Testis (tissue), 3 donors: ENCODE measurements around the gene PRRX1. TPM values are rescaled to one million over a fixed set of nuclear protein-coding genes. Genes with fewer than 3 reads are reported as not detected.
A peak's percentile ranks its signal among the peaks of the same experiment; 100 is the strongest.

Source experiments
- DNase-seq: peaks from one replicate; pipeline ENCODE4 v3.0.0-alpha.2; 2019
- H3K27ac ChIP-seq, 2 donors: fragments of 200-600 bp; sonication (generic); one replicate each; pipeline ENCODE4 v1.5.1; 2019
- H3K27me3 ChIP-seq: fragments of 200-600 bp; sonication (generic); one replicate; pipeline ENCODE4 v1.5.1; 2019
- H3K36me3 ChIP-seq: fragments of 200-600 bp; sonication (generic); one replicate; pipeline ENCODE4 v1.5.1; 2017; ENCODE audit warnings: low read depth; ENCODE audit errors: missing control alignments
- H3K4me1 ChIP-seq: fragments of 200-600 bp; sonication (generic); one replicate; pipeline ENCODE4 v1.5.1; 2019
- H3K4me3 ChIP-seq, 2 donors: fragments of 200-600 bp; sonication (generic); one replicate each; pipeline ENCODE4 v1.5.1; 2017 to 2019
- H3K9me3 ChIP-seq: fragments of 200-600 bp; sonication (generic); one replicate; pipeline ENCODE4 v1.5.1; 2017
- CTCF ChIP-seq, 3 experiments: fragments of 450-650 bp in 2 of 3; fragments of 200-600 bp in 1 of 3; sonication (generic) in 1 of 3; IDR thresholded peaks; one replicate each; pipeline ENCODE4 v1.5.1; 2016 to 2019; ENCODE audit warnings: antibody characterized with exemption in 3 of 3, mild to moderate bottlenecking in 2 of 3, moderate library complexity in 1 of 3
- POLR2A ChIP-seq: fragments of 450-650 bp; IDR thresholded peaks from one replicate; pipeline ENCODE4 v1.6.1; 2017; ENCODE audit warnings: antibody characterized with exemption, mild to moderate bottlenecking, moderate library complexity
- WGBS, 2 donors: methylation state at CpG; one replicate each; pipeline ENCODE4 v1.1.5; 2018; 5-methylcytosine and 5-hydroxymethylcytosine counted together
- intact Hi-C: fragments of 100-400 bp; cut with DNase I; formaldehyde crosslinking; loops from one replicate; pipeline ENCODE4 v1.15.1; 2023; ENCODE audit warnings: low total_unique reads
- polyA plus RNA-seq: library from polyadenylated mRNA; stranded (reverse); fragments of 350-450 nt; fragmentation: Illumina TruSeq; extraction: RNeasy Lipid Tissue Mini Kit (QIAGEN cat#74804); gene quantifications from one replicate; pipeline ENCODE4 v1.2.3, GENCODE V29; 2014; ENCODE audit warnings: low read depth, low replicate concordance; ENCODE audit not compliant: insufficient read depth
- total RNA-seq, 2 donors: library from RNA; depleted of rRNA; stranded (reverse); fragments of >200 nt; gene quantifications; one replicate each; pipeline ENCODE4 v1.2.3, GENCODE V29; 2016

PRRX1 gene
- total and polyA plus RNA-seq, 3 donors from 2014 or later, result 26.3 to 74.8 (median 28.5) TPM

GRCh38 chr1:170686291-170686690 is 22.4 kb downstream of the PRRX1 start:
- H3K36me3 ChIP-seq, result no peaks in the 10 kb centered on the region
- peaks cover 6% of the 10 kb centered on the region for H3K4me1 ChIP-seq
- H3K4me3 ChIP-seq, result no peak overlapping the region
- intact Hi-C loops, result no loop called here
- TF ChIP-seq CTCF (IDR thresholded peaks at IDR 0.05), result no peak
- no peak for TF ChIP-seq POLR2A
- DNase-seq, result no peak
- H3K27ac ChIP-seq, result no peak overlapping the region
- H3K9me3 ChIP-seq, result no peaks in the 10 kb centered on the region
- WGBS, 2 donors, result 65 to 75% methylated on average over 8 of the region's 8 CpGs
- no peaks in the 10 kb centered on the region for H3K27me3 ChIP-seq

DNA sequence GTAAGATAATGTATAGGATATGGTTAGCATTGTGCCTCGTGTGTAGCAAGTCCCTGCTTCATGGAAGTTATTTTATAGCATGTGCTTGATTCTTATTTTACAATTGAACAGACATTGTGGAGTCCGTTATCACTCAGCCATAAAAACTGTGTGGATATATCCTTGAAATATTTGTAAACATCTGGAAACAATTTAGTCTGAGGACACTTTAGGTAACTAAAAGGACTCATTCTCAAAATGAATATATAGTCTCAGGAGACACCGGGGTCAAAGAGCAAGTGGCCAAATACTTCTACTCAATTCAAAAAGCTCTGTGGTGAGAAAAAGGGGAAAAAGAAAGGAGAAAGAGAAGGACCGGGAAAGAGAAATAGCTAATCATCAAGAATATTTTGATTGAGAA is 23.7 kb downstream of the PRRX1 start:
- H3K27ac ChIP-seq, result peak overlapping the region in 1 of 2 donors; percentile 27
- intact Hi-C loops, result no loop called here
- no peaks in the 10 kb centered on the region for H3K9me3 ChIP-seq
- peaks cover 6% of the 10 kb centered on the region for H3K4me1 ChIP-seq
- WGBS, 2 donors, result 56 to 66% methylated on average over 4 of the region's 4 CpGs
- H3K36me3 ChIP-seq, result no peaks in the 10 kb centered on the region
- DNase-seq, result no peak
- no peak overlapping the region for H3K4me3 ChIP-seq
- TF ChIP-seq CTCF (IDR thresholded peaks at IDR 0.05) (no peak), POLR2A (no peak)
- H3K27me3 ChIP-seq, result no peaks in the 10 kb centered on the region

DNA sequence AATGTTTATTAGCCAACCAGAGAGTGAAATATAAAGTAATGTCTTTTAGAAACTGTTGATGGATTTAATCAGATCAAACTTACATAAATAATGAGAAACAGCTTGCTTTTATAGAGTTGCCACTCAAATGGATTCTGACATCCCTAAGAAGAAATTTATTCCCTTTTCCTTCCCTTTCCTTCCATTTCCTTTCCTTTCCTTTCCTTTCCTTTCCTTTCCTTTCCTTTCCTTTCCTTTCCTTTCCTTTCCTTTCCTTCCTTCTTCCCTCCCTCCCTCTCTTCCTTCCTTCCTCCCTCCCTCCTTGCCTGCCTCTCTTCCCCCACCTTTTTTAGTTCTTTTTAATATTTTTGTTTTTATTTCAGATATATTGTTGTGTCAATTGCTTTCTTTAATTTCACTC is 27.3 kb downstream of the PRRX1 start:
- no peak for TF ChIP-seq POLR2A
- Histone ChIP-seq H3K36me3 (no peaks in the 10 kb centered on the region), H3K27ac (peak overlapping the region in 1 of 2 donors; percentile 7), H3K9me3 (no peaks in the 10 kb centered on the region), H3K27me3 (no peaks in the 10 kb centered on the region), H3K4me3 (no peak overlapping the region), H3K4me1 (peaks cover 6% of the 10 kb centered on the region)
- intact Hi-C loops, result no loop called here
- no peak for DNase-seq

DNA sequence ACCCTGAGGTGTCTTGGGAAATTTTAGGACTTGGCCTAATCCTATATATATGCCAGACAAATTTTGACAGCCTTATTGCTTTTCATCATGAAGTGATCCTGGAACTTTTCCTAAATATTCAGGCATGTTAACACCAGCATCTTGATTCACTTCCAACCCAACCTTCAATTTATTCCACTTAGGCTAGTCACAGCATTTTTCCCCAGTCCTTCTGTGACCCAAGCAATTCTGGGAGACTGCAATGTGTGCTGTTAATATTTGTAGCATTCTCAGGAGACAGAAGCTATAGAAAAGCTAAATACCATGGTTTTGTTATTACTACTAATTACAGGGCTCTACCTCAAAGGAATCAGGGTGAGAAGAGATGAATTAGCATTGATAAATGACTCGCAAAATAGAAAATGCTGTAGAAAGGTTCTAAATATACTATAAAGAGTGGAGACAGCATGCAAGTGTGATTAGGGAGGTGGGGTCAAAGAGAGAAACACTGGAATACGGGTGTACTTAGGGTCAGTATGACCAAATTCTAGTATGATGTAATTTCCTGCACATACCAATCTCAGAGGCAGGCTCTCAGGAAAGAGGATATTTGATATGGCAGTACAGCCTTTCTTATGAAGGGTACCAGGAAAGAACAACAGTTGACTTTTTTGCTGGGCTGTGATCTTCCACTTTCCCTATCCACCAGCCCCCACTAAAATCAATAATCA is 29.1 kb downstream of the PRRX1 start:
- DNase-seq, result no peak
- 45 to 51% methylated on average over 2 of the region's 2 CpGs for WGBS, 2 donors
- H3K4me1 ChIP-seq, result peaks cover 6% of the 10 kb centered on the region
- H3K27me3 ChIP-seq, result no peaks in the 10 kb centered on the region
- no peak overlapping the region for H3K4me3 ChIP-seq
- H3K36me3 ChIP-seq, result no peaks in the 10 kb centered on the region
- H3K27ac ChIP-seq, result peak overlapping the region in 1 of 2 donors; percentile 32
- H3K9me3 ChIP-seq, result no peaks in the 10 kb centered on the region
- intact Hi-C loops, result no loop called here
- no peak for TF ChIP-seq CTCF (IDR thresholded peaks at IDR 0.05)
- TF ChIP-seq POLR2A, result no peak

GRCh38 chr1:170694172-170694926 is 30.4 kb downstream of the PRRX1 start:
- 57 to 59% methylated on average over 6 of the region's 6 CpGs for WGBS, 2 donors
- TF ChIP-seq CTCF (IDR thresholded peaks at IDR 0.05) (no peak), POLR2A (no peak)
- H3K4me3 ChIP-seq, result no peak overlapping the region
- H3K27ac ChIP-seq, result peak overlapping the region in 1 of 2 donors; percentile 55
- intact Hi-C loops, result no loop called here
- peaks cover 3% of the 10 kb centered on the region for H3K4me1 ChIP-seq
- no peak for DNase-seq
- H3K36me3 ChIP-seq, result no peaks in the 10 kb centered on the region
- H3K9me3 ChIP-seq, result no peaks in the 10 kb centered on the region
- no peaks in the 10 kb centered on the region for H3K27me3 ChIP-seq
